HepG2 (cell line): ENCODE data around the gene GRIN2D. TPM values are rescaled to one million over a fixed set of nuclear protein-coding genes. Genes with fewer than 3 reads are reported as not detected.

Experiments used
- ATAC-seq: fragments of 200-7000 bp; cut with Tn5 transposase; 3 replicates; pipeline ENCODE4 v1.9.1; 2020; ENCODE audit warnings: mild to moderate bottlenecking, moderate library complexity
- BruUV-seq: library from RNA; stranded (reverse); fragments of 400-500 nt; replicated peaks from 2 replicates; lab custom pipeline; 2021; lab: Mats Ljungman, UMichigan
- CTCF ChIA-PET: fragments of 300-600 bp; formaldehyde crosslinking; extraction: SDS; loops from one replicate; lab custom pipeline; 2021; ENCODE audit warnings: low total read pairs, inconsistent platforms, low intra/inter-chr PET ratio; lab: Yijun Ruan, JAX
- POLR2A ChIA-PET: fragments of 350-600 bp; sonication (Branson Sonifier 250); formaldehyde crosslinking; loops from one replicate; lab custom pipeline; 2020; ENCODE audit warnings: antibody characterized with exemption, inconsistent platforms; lab: Yijun Ruan, JAX
- DNase-seq: peaks from one replicate; pipeline ENCODE4 v3.0.0-alpha.2; 2015; ENCODE audit warnings: low spot score
- FAIRE-seq: peaks from 3 replicates; lab custom pipeline; 2011; peaks lifted over from hg19 to GRCh38; lab: Jason Lieb, UNC
- H2AFZ ChIP-seq: one replicate; pipeline ENCODE4 v1.6.1; 2011; ENCODE audit warnings: low read length, inconsistent platforms
- H3K27ac ChIP-seq: fragments of 300-600 bp; 3 replicates; pipeline ENCODE4 v1.8.0; 2011; ENCODE audit warnings: mixed run types, mild to moderate bottlenecking, mixed read lengths, low read length, inconsistent platforms; ENCODE audit not compliant: insufficient read depth; ENCODE audit errors: extremely low read length
- H3K27me3 ChIP-seq, 2 experiments: fragments of 200-600 bp in 1 of 2; 2 replicates in 1 of 2; 3 replicates in 1 of 2; pipeline versions ENCODE4 v1.6.0 to v1.8.0; 2011; ENCODE audit warnings: low read length in 2 of 2, mild to moderate bottlenecking in 2 of 2, moderate library complexity in 2 of 2, inconsistent platforms in 1 of 2; ENCODE audit not compliant: insufficient read depth in 2 of 2, control insufficient read depth in 1 of 2
- H3K36me3 ChIP-seq, 2 experiments: fragments of 200-600 bp in 1 of 2; replicated peaks in 1 of 2; 2 replicates in 1 of 2; 3 replicates in 1 of 2; pipeline versions ENCODE4 v1.5.1 to v1.8.0; 2011; ENCODE audit warnings: low read length in 2 of 2, inconsistent platforms in 1 of 2; ENCODE audit not compliant: insufficient read depth in 2 of 2, control insufficient read depth in 1 of 2
- H3K4me1 ChIP-seq: 2 replicates; pipeline ENCODE4 v1.5.1; 2012; ENCODE audit warnings: low read length, inconsistent platforms; ENCODE audit not compliant: insufficient read depth
- H3K4me2 ChIP-seq: 2 replicates; pipeline ENCODE4 v1.6.0; 2011; ENCODE audit warnings: low read depth, low read length, inconsistent platforms
- H3K4me3 ChIP-seq, 3 experiments: fragments of 200-600 bp in 1 of 3; sonication (generic), shearing (Covaris generic) in 1 of 3; replicated peaks in 1 of 3; 2 replicates each; pipeline ENCODE4 v1.5.1; 2011 to 2016; ENCODE audit warnings: low read length in 3 of 3, inconsistent platforms in 2 of 3, low read depth in 2 of 3, mild to moderate bottlenecking in 2 of 3, control low read depth in 1 of 3, mixed read lengths in 1 of 3; ENCODE audit not compliant: insufficient read depth in 1 of 3
- H3K79me2 ChIP-seq: one replicate; pipeline ENCODE4 v1.6.1; 2011; ENCODE audit warnings: low read length, inconsistent platforms; ENCODE audit not compliant: insufficient read depth
- H3K9ac ChIP-seq: 2 replicates; pipeline ENCODE4 v1.6.0; 2011; ENCODE audit warnings: mild to moderate bottlenecking, low read depth, low read length, inconsistent platforms; ENCODE audit not compliant: insufficient read depth
- H3K9me3 ChIP-seq: 2 replicates; pipeline ENCODE4 v1.5.1; 2012; ENCODE audit warnings: mild to moderate bottlenecking, low read length
- H4K20me1 ChIP-seq: 2 replicates; pipeline ENCODE4 v1.6.0; 2011; ENCODE audit warnings: inconsistent platforms, mild to moderate bottlenecking, low read length, moderate library complexity; ENCODE audit not compliant: insufficient read depth
- AGO2 ChIP-seq: fragments of 200-400 bp; formaldehyde crosslinking; optimal IDR thresholded peaks from 2 replicates; pipeline ENCODE3; 2017; ENCODE audit warnings: mild to moderate bottlenecking, low read depth, low read length, moderate library complexity
- CERS6 ChIP-seq: sonication (generic); formaldehyde crosslinking; IDR thresholded peaks from 2 replicates; pipeline ENCODE4 v1.5.0; 2020; ENCODE audit warnings: missing genetic modification reagents
- DRAP1 ChIP-seq: IDR thresholded peaks from 2 replicates; pipeline ENCODE4 v1.6.1; 2016; ENCODE audit warnings: missing genetic modification reagents, missing compliant biosample characterization
- GPN1 ChIP-seq: sonication (generic); formaldehyde crosslinking; IDR thresholded peaks from 2 replicates; pipeline ENCODE4 v1.5.1; 2020; ENCODE audit warnings: missing genetic modification reagents, borderline replicate concordance
- HDAC1 ChIP-seq: sonication (generic); formaldehyde crosslinking; IDR thresholded peaks from 2 replicates; pipeline ENCODE4 v1.5.1; 2020; ENCODE audit warnings: mild to moderate bottlenecking, missing genetic modification reagents
- HMG20A ChIP-seq: IDR thresholded peaks from 2 replicates; pipeline ENCODE4 v1.6.1; 2016; ENCODE audit warnings: borderline replicate concordance
- KAT8 ChIP-seq: IDR thresholded peaks from 2 replicates; pipeline ENCODE4 v1.6.1; 2016; ENCODE audit warnings: missing genetic modification reagents, missing compliant biosample characterization
- NCOR1 ChIP-seq: fragments of 200-600 bp; sonication (generic); IDR thresholded peaks from 2 replicates; pipeline ENCODE4 v1.7.0; 2017; ENCODE audit warnings: antibody characterized with exemption, low read length, borderline replicate concordance
- NR0B2 ChIP-seq: sonication (generic); formaldehyde crosslinking; IDR thresholded peaks from 2 replicates; pipeline ENCODE4 v1.4.0; 2020; ENCODE audit warnings: mild to moderate bottlenecking, missing genetic modification reagents
- PITX1 ChIP-seq: sonication (generic); formaldehyde crosslinking; IDR thresholded peaks from 2 replicates; pipeline ENCODE4 v1.5.1; 2020; ENCODE audit warnings: mild to moderate bottlenecking, missing genetic modification reagents
- SIN3A ChIP-seq: IDR thresholded peaks from 2 replicates; pipeline ENCODE4 v1.6.1; 2011; ENCODE audit warnings: low read depth, mild to moderate bottlenecking, control low read depth, low read length, borderline replicate concordance
- TGIF2 ChIP-seq: IDR thresholded peaks from 2 replicates; pipeline ENCODE4 v1.6.1; 2016; ENCODE audit warnings: control low read depth, missing compliant biosample characterization
- THRA ChIP-seq: sonication (generic); formaldehyde crosslinking; IDR thresholded peaks from 2 replicates; pipeline ENCODE4 v1.4.0; 2020; ENCODE audit warnings: missing genetic modification reagents, borderline replicate concordance
- TOE1 ChIP-seq: sonication (generic); formaldehyde crosslinking; IDR thresholded peaks from 2 replicates; pipeline ENCODE4 v1.4.0; 2020; ENCODE audit warnings: mild to moderate bottlenecking, missing genetic modification reagents
- ZFP82 ChIP-seq: sonication (generic); formaldehyde crosslinking; IDR thresholded peaks from 2 replicates; pipeline ENCODE4 v1.5.1; 2020; ENCODE audit warnings: mild to moderate bottlenecking, missing genetic modification reagents, borderline replicate concordance
- ZNF20 ChIP-seq: sonication (generic); formaldehyde crosslinking; IDR thresholded peaks from 2 replicates; pipeline ENCODE4 v1.4.0; 2020; ENCODE audit warnings: mild to moderate bottlenecking, moderate library complexity, missing genetic modification reagents
- ZNF30 ChIP-seq: sonication (generic); formaldehyde crosslinking; IDR thresholded peaks from 2 replicates; pipeline ENCODE4 v1.5.0; 2020; ENCODE audit warnings: mild to moderate bottlenecking, missing genetic modification reagents
- ZNF326 ChIP-seq: sonication (generic); formaldehyde crosslinking; IDR thresholded peaks from 2 replicates; pipeline ENCODE4 v1.4.0; 2020; ENCODE audit warnings: missing genetic modification reagents, borderline replicate concordance
- ZNF574 ChIP-seq: sonication (generic); formaldehyde crosslinking; IDR thresholded peaks from 2 replicates; pipeline ENCODE4 v1.4.0; 2020; ENCODE audit warnings: missing genetic modification reagents
- WGBS: methylation state at CpG from one replicate; pipeline ENCODE4 v1.1.6; 2017; ENCODE audit warnings: low lambda C conversion rate; 5-methylcytosine and 5-hydroxymethylcytosine counted together
- in situ Hi-C: cut with HindIII; loops from 2 replicates; pipeline ENCODE4 v1.10.0; 2017; ENCODE audit warnings: low pct_unique_long_range_greater_than_20kb; ENCODE audit not compliant: extremely low pct_ligation_motif_present
- intact Hi-C: fragments of 100-400 bp; cut with micrococcal nuclease; formaldehyde crosslinking; loops from one replicate; pipeline ENCODE4 v1.10.0; 2022; ENCODE audit not compliant: unreplicated experiment
- polyA plus RNA-seq, 8 experiments: library from polyadenylated mRNA; depleted of rRNA in 3 of 8; stranded (reverse) in 7 of 8; unstranded in 1 of 8; fragments of >200 nt; fragmentation: Illumina TruSeq in 4 of 8; extraction: Trizol in 4 of 8; gene quantifications; 2 replicates each; pipeline versions ENCODE4 v1.2.1 to v1.2.3, GENCODE V29; 2011 to 2016; ENCODE audit warnings: low read depth in 4 of 8, missing spikeins in 1 of 8, mixed read lengths in 1 of 8; ENCODE audit not compliant: insufficient read depth in 1 of 8
- total RNA-seq, 5 experiments: library from RNA; depleted of rRNA; stranded (reverse); fragments of >200 nt; fragmentation: Illumina TruSeq; extraction: Trizol; gene quantifications; 2 replicates each; pipeline ENCODE4 v1.2.3, GENCODE V29; 2016; ENCODE audit warnings: low read depth in 1 of 5

Gene GRIN2D
- total and polyA plus RNA-seq, 2 of the 13 experiments (the other 11 are each of a cell fraction or from before 2014, with no cell fraction given): 0.02 to 0.13 TPM

- TF ChIP-seq TOE1 (no peak), ZNF20 (CRISPR knock-in tag) (no peak), AGO2 (no peak)
Observed at GRCh38 chr19:48424694-48425219, 31.3 kb downstream of the GRIN2D start (continued).

- no peak overlapping the region for H2AFZ ChIP-seq
- no TSS peak for BruUV-seq
- no peak overlapping the region for H3K9ac ChIP-seq
- H3K9me3 ChIP-seq: no peaks in the 10 kb centered on the region
- no peaks in the 10 kb centered on the region for H3K79me2 ChIP-seq
- no peak overlapping the region for H3K27ac ChIP-seq
- CTCF ChIA-PET: no interaction called here
- no peaks in the 10 kb centered on the region for H4K20me1 ChIP-seq
- H3K4me1 ChIP-seq: 0 out of 2 replicates have a peak, but pooled peaks cover 1% of the 10 kb centered on the region
- no peaks in the 10 kb centered on the region for H3K36me3 ChIP-seq
- 73% methylated on average over 1 of the region's 1 CpG for WGBS
- H3K27me3 ChIP-seq: no peaks in the 10 kb centered on the region
- ATAC-seq (no peak), FAIRE-seq (no peak), DNase-seq (no peak)
- no peak overlapping the region for H3K4me3 ChIP-seq
- POLR2A ChIA-PET: no interaction called here
- in situ Hi-C loops (no loop called here), intact Hi-C loops (no loop called here)
- H3K4me2 ChIP-seq: no peak overlapping the region
- no peak for TF ChIP-seq CERS6 (CRISPR knock-in tag)
- no peak for TF ChIP-seq ZNF30 (CRISPR knock-in tag)
- no peak for TF ChIP-seq SIN3A
- no peak for TF ChIP-seq NCOR1
- TF ChIP-seq ZNF326: no peak
- no peak for TF ChIP-seq PITX1
- no peak for TF ChIP-seq KAT8
- TF ChIP-seq THRA: no peak
- no peak for TF ChIP-seq ZFP82 (CRISPR knock-in tag)
- TF ChIP-seq HDAC1: no peak
- no peak for TF ChIP-seq TGIF2 (CRISPR knock-in tag)
- TF ChIP-seq HMG20A: no peak
- no peak for TF ChIP-seq NR0B2 (CRISPR knock-in tag)
- no peak for TF ChIP-seq ZNF574 (CRISPR knock-in tag)
- no peak for TF ChIP-seq GPN1 (CRISPR knock-in tag)
- no peak for TF ChIP-seq DRAP1 (CRISPR knock-in tag)
Observed at GRCh38 chr19:48428670-48429069, 35.2 kb downstream of the GRIN2D start.
